HEK293T (cell line): ENCODE data around the gene TOR4A.

Experiments used
- BHLHE40 ChIP-seq: fragments of 450-650 bp; IDR thresholded peaks from 2 replicates; pipeline ENCODE4 v1.6.1; 2016; ENCODE audit warnings: mild to moderate bottlenecking, moderate library complexity, borderline replicate concordance
- FOXA1 ChIP-seq: fragments of 450-650 bp; IDR thresholded peaks from 2 replicates; pipeline ENCODE4 v1.6.1; 2016; ENCODE audit warnings: mild to moderate bottlenecking
- HDGF ChIP-seq: fragments of 450-650 bp; IDR thresholded peaks from 2 replicates; pipeline ENCODE4 v1.6.1; 2017; ENCODE audit warnings: antibody characterized with exemption, borderline replicate concordance
- ZNF384 ChIP-seq: fragments of 450-650 bp; IDR thresholded peaks from 2 replicates; pipeline ENCODE4 v1.6.1; 2016

- TF ChIP-seq BHLHE40: no peak
- TF ChIP-seq HDGF: no peak
- no peak for TF ChIP-seq ZNF384
- TF ChIP-seq FOXA1: no peak
These were observed 8.2 kb upstream of the TOR4A start for GRCh38 chr9:137269231-137269772.
